ENCODE data around the gene PCDH10. TPM values are rescaled to one million over a fixed set of nuclear protein-coding genes. Genes with fewer than 3 reads are reported as not detected.

Gene PCDH10
- total and polyA plus RNA-seq, 8 donors = 0.45 to 0.93 (median 0.59) TPM

- no peaks in the 10 kb centered on the region for H3K27me3 ChIP-seq
- no peaks in the 10 kb centered on the region for H3K9me3 ChIP-seq
- intact Hi-C loops (cut with DNase I) = no loop called here
- no peak for DNase-seq
- H3K27ac ChIP-seq = no peak overlapping the region
- no peaks in the 10 kb centered on the region for H3K36me3 ChIP-seq
- ATAC-seq = no peak
- no peaks in the 10 kb centered on the region for H3K4me1 ChIP-seq
- H3K4me3 ChIP-seq = no peak overlapping the region
- no peak for TF ChIP-seq CTCF (IDR thresholded peaks at IDR 0.05)
Observed at GRCh38 chr4:133112641-133113040, 36.5 kb upstream of the PCDH10 start.

- H3K4me3 ChIP-seq = no peak overlapping the region
- DNase-seq (no peak), ATAC-seq (no peak)
- H3K27ac ChIP-seq = no peak overlapping the region
- intact Hi-C loops (cut with DNase I) = no loop called here
- H3K9me3 ChIP-seq = no peaks in the 10 kb centered on the region
- no peaks in the 10 kb centered on the region for H3K27me3 ChIP-seq
- TF ChIP-seq CTCF (IDR thresholded peaks at IDR 0.05) = no peak
- no peaks in the 10 kb centered on the region for H3K36me3 ChIP-seq
- no peaks in the 10 kb centered on the region for H3K4me1 ChIP-seq
Observed at GRCh38 chr4:133124746-133125145, 24.3 kb upstream of the PCDH10 start.

GRCh38 chr4:133127500-133127899 is 21.6 kb upstream of the PCDH10 start:
- Histone ChIP-seq H3K27me3 (no peaks in the 10 kb centered on the region), H3K9me3 (no peaks in the 10 kb centered on the region), H3K4me3 (no peak overlapping the region), H3K36me3 (no peaks in the 10 kb centered on the region), H3K4me1 (no peaks in the 10 kb centered on the region), H3K27ac (no peak overlapping the region)
- DNase-seq (no peak), ATAC-seq (no peak)
- TF ChIP-seq CTCF (IDR thresholded peaks at IDR 0.05) = no peak
- intact Hi-C loops (cut with DNase I) = no loop called here

GRCh38 chr4:133129237-133129636 is 19.9 kb upstream of the PCDH10 start:
- H3K9me3 ChIP-seq = no peaks in the 10 kb centered on the region
- no peak for TF ChIP-seq CTCF (IDR thresholded peaks at IDR 0.05)
- H3K4me3 ChIP-seq = no peak overlapping the region
- H3K36me3 ChIP-seq = no peaks in the 10 kb centered on the region
- intact Hi-C loops (cut with DNase I) = no loop called here
- no peaks in the 10 kb centered on the region for H3K4me1 ChIP-seq
- no peaks in the 10 kb centered on the region for H3K27me3 ChIP-seq
- H3K27ac ChIP-seq = no peak overlapping the region
- ATAC-seq (no peak), DNase-seq (no peak)

- DNase-seq = no peak
- ATAC-seq = no peak
- H3K4me1 ChIP-seq = no peaks in the 10 kb centered on the region
- no peaks in the 10 kb centered on the region for H3K27me3 ChIP-seq
- H3K4me3 ChIP-seq = no peak overlapping the region
- TF ChIP-seq CTCF (IDR thresholded peaks at IDR 0.05) = no peak
- no peaks in the 10 kb centered on the region for H3K9me3 ChIP-seq
- H3K36me3 ChIP-seq = no peaks in the 10 kb centered on the region
- no peak overlapping the region for H3K27ac ChIP-seq
- intact Hi-C loops (cut with DNase I) = no loop called here
Observed at GRCh38 chr4:133130171-133130570, 18.9 kb upstream of the PCDH10 start.
